PC-3 (cell line): ENCODE measurements around the gene TOP3A. TPM values are rescaled to one million over a fixed set of nuclear protein-coding genes. Genes with fewer than 3 reads are reported as not detected.

ENCODE experiments used
- ATAC-seq: fragments of 200-7000 bp; cut with Tn5 transposase; 2 replicates; pipeline ENCODE4 v1.9.1; 2020; ENCODE audit warnings: mild to moderate bottlenecking, moderate library complexity
- BruUV-seq: library from RNA; stranded (reverse); fragments of 400-500 nt; replicated peaks from 2 replicates; lab custom pipeline; 2021; lab: Mats Ljungman, UMichigan
- CTCF ChIA-PET: fragments of 300-600 bp; sonication (Branson Sonifier 250); formaldehyde crosslinking; loops from one replicate; lab custom pipeline; 2022; ENCODE audit warnings: antibody characterized with exemption; lab: Charles Lee
- POLR2A ChIA-PET: fragments of 300-600 bp; sonication (Branson Sonifier 250); formaldehyde crosslinking; loops from one replicate; lab custom pipeline; 2022; ENCODE audit warnings: antibody characterized with exemption; ENCODE audit not compliant: unreplicated experiment; lab: Charles Lee
- DNase-seq: peaks from one replicate; pipeline ENCODE4 v3.0.0-alpha.2; 2015
- H2AFZ ChIP-seq: fragments of 300-600 bp; sonication (generic); 2 replicates; pipeline ENCODE4 v1.6.0; 2016; ENCODE audit warnings: antibody characterized with exemption, low read length
- H3F3A ChIP-seq: fragments of 300-600 bp; sonication (generic); one replicate; pipeline ENCODE4 v1.6.0; 2017; ENCODE audit warnings: antibody characterized with exemption, low read length, control low read depth, mild to moderate bottlenecking; ENCODE audit not compliant: unreplicated experiment
- H3K27ac ChIP-seq: fragments of 300-600 bp; sonication (generic); 2 replicates; pipeline ENCODE4 v1.5.1; 2016; ENCODE audit warnings: mild to moderate bottlenecking, low read length
- H3K27me3 ChIP-seq: fragments of 300-600 bp; sonication (generic); 2 replicates; pipeline ENCODE4 v1.6.1; 2016; ENCODE audit warnings: low read length, mixed read lengths
- H3K36me3 ChIP-seq: fragments of 300-600 bp; sonication (generic); 2 replicates; pipeline ENCODE4 v1.6.1; 2016; ENCODE audit warnings: low read depth, mixed run types, low read length, mixed read lengths
- H3K4me1 ChIP-seq: fragments of 300-600 bp; sonication (generic); 2 replicates; pipeline ENCODE4 v1.5.1; 2016; ENCODE audit warnings: low read length; ENCODE audit not compliant: insufficient read depth
- H3K4me2 ChIP-seq: fragments of 300-600 bp; sonication (generic); 2 replicates; pipeline ENCODE4 v1.6.0; 2016; ENCODE audit warnings: low read length
- H3K4me3 ChIP-seq: fragments of 300-600 bp; sonication (generic); 2 replicates; pipeline ENCODE4 v1.5.1; 2016; ENCODE audit warnings: mild to moderate bottlenecking, low read length, mixed read lengths
- H3K79me2 ChIP-seq: fragments of 300-600 bp; sonication (generic); 2 replicates; pipeline ENCODE4 v1.6.1; 2017; ENCODE audit warnings: low read length, mixed read lengths
- H3K9ac ChIP-seq: fragments of 300-600 bp; sonication (generic); 2 replicates; pipeline ENCODE4 v1.6.0; 2016; ENCODE audit warnings: mild to moderate bottlenecking, low read length
- H3K9me2 ChIP-seq: fragments of 300-600 bp; sonication (generic); replicated peaks from 2 replicates; pipeline ENCODE4 v1.6.1; 2016; ENCODE audit warnings: mixed run types, low read length, mixed read lengths
- H3K9me3 ChIP-seq: fragments of 300-600 bp; sonication (generic); 2 replicates; pipeline ENCODE4 v1.6.1; 2016; ENCODE audit warnings: low read length, mixed read lengths
- H4K20me1 ChIP-seq: fragments of 300-600 bp; sonication (generic); 2 replicates; pipeline ENCODE4 v1.6.1; 2016; ENCODE audit warnings: low read length, mixed read lengths
- EZH2 ChIP-seq: fragments of 300-600 bp; sonication (generic); IDR thresholded peaks from one replicate; pipeline ENCODE4 v1.6.1; 2017; ENCODE audit warnings: antibody characterized with exemption, mild to moderate bottlenecking, low read length; ENCODE audit not compliant: unreplicated experiment
- EZH2phosphoT487 ChIP-seq: fragments of 300-600 bp; sonication (generic); IDR thresholded peaks from 2 replicates; pipeline ENCODE4 v1.6.1; 2018; ENCODE audit warnings: mild to moderate bottlenecking, antibody characterized with exemption, low read length, borderline replicate concordance
- intact Hi-C: fragments of 100-400 bp; cut with micrococcal nuclease; formaldehyde crosslinking; loops from 2 replicates; pipeline ENCODE4 v1.9.0; 2023
- total RNA-seq: library from RNA; depleted of rRNA; stranded (reverse); fragments of >200 nt; gene quantifications from 2 replicates; pipeline ENCODE4 v1.2.3, GENCODE V29; 2014
- TF ChIP-seq, protein P1 (sequence below): fragments of 300-600 bp; sonication (generic); conservative IDR thresholded peaks from 2 replicates; pipeline ENCODE4 v1.5.1; 2017; ENCODE audit warnings: antibody characterized with exemption, low read depth, mild to moderate bottlenecking, low read length

TOP3A gene
- total RNA-seq, 1 experiment from 2014 or later, result 46.8 TPM

DNA sequence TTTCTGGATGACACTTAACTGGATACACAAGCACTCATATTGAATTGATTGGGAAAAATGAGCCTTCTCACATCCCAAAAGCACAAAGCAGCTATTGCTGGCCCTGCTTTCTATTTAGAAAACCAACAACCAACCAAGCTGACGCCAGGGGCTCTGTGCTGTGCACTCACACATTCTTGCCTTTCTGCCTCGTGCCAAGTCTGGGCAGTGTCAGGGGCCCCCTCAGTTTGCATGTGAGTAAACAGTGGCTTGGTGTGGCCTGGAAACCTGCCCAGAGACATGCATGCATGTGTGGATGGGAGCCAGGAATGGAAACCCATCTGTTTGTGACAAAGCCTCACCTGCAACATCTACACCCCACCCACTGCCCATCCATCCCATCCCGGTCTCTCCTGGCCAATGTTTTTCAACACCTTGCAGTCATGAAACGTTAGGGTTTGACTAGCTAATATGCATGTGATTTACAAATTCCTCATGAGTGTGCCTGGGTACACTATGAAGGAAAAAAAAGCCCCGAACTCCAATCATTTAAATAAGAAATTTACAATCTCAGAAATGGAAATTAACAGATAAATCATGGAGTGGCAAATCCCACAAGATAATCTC lies 33.9 kb downstream of the TOP3A start:
- Histone ChIP-seq H4K20me1 (no peaks in the 10 kb centered on the region), H3K4me2 (no peak overlapping the region), H3K36me3 (peaks cover 67% of the 10 kb centered on the region), H3K9me2 (no peaks in the 10 kb centered on the region), H3K27me3 (no peaks in the 10 kb centered on the region), H3K27ac (no peak overlapping the region), H3K4me1 (no peaks in the 10 kb centered on the region), H3K4me3 (no peak overlapping the region), H3K79me2 (no peaks in the 10 kb centered on the region), H3K9ac (no peak overlapping the region), H3K9me3 (no peaks in the 10 kb centered on the region), H3F3A (no peaks in the 10 kb centered on the region), H2AFZ (no peak overlapping the region)
- ChIA-PET POLR2A (no interaction called here), CTCF (no interaction called here)
- TF ChIP-seq, protein P1, sequence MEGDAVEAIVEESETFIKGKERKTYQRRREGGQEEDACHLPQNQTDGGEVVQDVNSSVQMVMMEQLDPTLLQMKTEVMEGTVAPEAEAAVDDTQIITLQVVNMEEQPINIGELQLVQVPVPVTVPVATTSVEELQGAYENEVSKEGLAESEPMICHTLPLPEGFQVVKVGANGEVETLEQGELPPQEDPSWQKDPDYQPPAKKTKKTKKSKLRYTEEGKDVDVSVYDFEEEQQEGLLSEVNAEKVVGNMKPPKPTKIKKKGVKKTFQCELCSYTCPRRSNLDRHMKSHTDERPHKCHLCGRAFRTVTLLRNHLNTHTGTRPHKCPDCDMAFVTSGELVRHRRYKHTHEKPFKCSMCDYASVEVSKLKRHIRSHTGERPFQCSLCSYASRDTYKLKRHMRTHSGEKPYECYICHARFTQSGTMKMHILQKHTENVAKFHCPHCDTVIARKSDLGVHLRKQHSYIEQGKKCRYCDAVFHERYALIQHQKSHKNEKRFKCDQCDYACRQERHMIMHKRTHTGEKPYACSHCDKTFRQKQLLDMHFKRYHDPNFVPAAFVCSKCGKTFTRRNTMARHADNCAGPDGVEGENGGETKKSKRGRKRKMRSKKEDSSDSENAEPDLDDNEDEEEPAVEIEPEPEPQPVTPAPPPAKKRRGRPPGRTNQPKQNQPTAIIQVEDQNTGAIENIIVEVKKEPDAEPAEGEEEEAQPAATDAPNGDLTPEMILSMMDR, result no peak
- TF ChIP-seq EZH2phosphoT487 (no peak), EZH2 (no peak)
- DNase-seq, result no peak
- intact Hi-C loops, result no loop called here
- ATAC-seq, result no peak
- no TSS peak for BruUV-seq

DNA sequence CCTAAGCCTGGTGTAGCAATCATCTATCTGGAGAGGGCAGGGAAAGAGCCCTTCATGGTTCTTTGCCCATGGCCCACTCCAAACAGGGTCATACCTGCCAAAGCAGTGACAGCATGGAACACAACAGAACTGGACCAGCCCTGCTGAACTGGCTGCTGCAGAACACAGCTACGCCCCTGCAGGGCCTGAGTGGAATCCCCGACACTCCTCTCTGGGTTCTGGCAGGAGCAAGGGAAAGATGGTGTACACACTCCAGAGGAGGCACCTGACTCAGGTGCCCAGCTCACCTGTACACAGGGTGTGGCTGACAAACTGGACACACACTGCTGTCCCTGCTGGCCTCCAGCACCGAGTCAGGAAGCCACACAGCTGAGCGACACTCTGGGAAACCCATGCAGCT lies 34.5 kb downstream of the TOP3A start:
- TF ChIP-seq, protein P1, result no peak
- no peak for TF ChIP-seq EZH2phosphoT487
- TF ChIP-seq EZH2, result no peak
- H3K27ac ChIP-seq, result no peak overlapping the region
- POLR2A ChIA-PET, result no interaction called here
- peaks cover 61% of the 10 kb centered on the region for H3K36me3 ChIP-seq
- ATAC-seq, result no peak
- no peaks in the 10 kb centered on the region for H3K4me1 ChIP-seq
- no peak for DNase-seq
- no peak overlapping the region for H3K9ac ChIP-seq
- BruUV-seq, result no TSS peak
- no peak overlapping the region for H3K4me3 ChIP-seq
- no peaks in the 10 kb centered on the region for H4K20me1 ChIP-seq
- intact Hi-C loops, result no loop called here
- H3K9me2 ChIP-seq, result no peaks in the 10 kb centered on the region
- H3K9me3 ChIP-seq, result no peaks in the 10 kb centered on the region
- H3K27me3 ChIP-seq, result no peaks in the 10 kb centered on the region
- CTCF ChIA-PET, result no interaction called here
- H3K4me2 ChIP-seq, result no peak overlapping the region
- no peaks in the 10 kb centered on the region for H3K79me2 ChIP-seq
- no peak overlapping the region for H2AFZ ChIP-seq
- no peaks in the 10 kb centered on the region for H3F3A ChIP-seq

DNA sequence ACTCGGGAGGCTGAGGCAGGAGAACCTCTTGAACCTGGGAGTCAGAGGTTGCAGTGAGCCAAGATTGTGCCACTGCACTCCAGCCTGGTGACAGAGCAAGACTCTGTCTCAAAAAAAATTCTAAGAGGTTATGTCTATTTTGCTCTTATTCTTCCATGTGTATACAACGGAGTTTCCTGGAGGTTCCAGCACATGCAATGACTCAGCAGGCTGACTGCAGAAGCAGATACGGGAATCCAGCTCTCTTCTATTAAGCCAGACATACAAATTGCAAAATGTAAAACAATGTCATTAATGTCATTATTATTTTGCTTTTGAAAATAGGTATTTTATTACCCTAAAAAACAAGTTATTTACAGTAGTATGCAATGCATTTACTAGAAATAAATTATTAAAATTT lies 35.9 kb downstream of the TOP3A start:
- Histone ChIP-seq H2AFZ (no peak overlapping the region), H3K4me3 (no peak overlapping the region), H3K27ac (no peak overlapping the region), H3F3A (no peaks in the 10 kb centered on the region), H3K4me1 (no peaks in the 10 kb centered on the region), H3K9me2 (no peaks in the 10 kb centered on the region), H3K36me3 (peaks cover 60% of the 10 kb centered on the region), H3K79me2 (no peaks in the 10 kb centered on the region), H3K27me3 (no peaks in the 10 kb centered on the region), H3K9me3 (no peaks in the 10 kb centered on the region), H3K4me2 (no peak overlapping the region), H3K9ac (no peak overlapping the region), H4K20me1 (no peaks in the 10 kb centered on the region)
- ChIA-PET CTCF (no interaction called here), POLR2A (interaction anchor here (0.5 kb wide), 1 partner anchor 11 kb away, joined by 3 read pairs; no protein-coding TSS in a partner anchor)
- no TSS peak for BruUV-seq
- no peak for ATAC-seq
- TF ChIP-seq EZH2, result no peak
- TF ChIP-seq EZH2phosphoT487, result no peak
- intact Hi-C loops, result no loop called here
- no peak for DNase-seq
